ENCODE data around the gene FHOD3. TPM values are rescaled to one million over a fixed set of nuclear protein-coding genes. Genes with fewer than 3 reads are reported as not detected.

The FHOD3 gene
- total RNA-seq, 1 donor = 3.0 TPM

DNA sequence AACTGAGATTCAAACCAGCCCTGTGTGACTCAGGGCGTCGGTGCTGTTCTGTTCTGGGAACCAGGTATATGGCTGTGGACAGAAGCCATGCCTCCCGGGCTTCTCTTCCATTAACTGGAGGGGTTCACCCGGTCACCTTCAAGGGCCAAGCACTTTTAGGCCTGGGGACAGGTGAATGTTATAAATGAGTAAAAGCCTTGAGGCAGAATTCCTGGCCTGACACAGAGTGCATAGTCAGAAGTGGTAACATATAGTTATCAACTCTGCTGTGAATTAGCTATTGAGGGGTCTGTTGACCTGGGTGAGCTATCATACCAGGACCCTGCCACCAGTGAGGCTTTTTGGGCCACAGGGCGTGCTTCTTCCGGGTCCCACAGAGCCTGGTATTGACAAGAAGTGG lies 2.7 kb downstream of the FHOD3 start:
- TF ChIP-seq, protein P1, sequence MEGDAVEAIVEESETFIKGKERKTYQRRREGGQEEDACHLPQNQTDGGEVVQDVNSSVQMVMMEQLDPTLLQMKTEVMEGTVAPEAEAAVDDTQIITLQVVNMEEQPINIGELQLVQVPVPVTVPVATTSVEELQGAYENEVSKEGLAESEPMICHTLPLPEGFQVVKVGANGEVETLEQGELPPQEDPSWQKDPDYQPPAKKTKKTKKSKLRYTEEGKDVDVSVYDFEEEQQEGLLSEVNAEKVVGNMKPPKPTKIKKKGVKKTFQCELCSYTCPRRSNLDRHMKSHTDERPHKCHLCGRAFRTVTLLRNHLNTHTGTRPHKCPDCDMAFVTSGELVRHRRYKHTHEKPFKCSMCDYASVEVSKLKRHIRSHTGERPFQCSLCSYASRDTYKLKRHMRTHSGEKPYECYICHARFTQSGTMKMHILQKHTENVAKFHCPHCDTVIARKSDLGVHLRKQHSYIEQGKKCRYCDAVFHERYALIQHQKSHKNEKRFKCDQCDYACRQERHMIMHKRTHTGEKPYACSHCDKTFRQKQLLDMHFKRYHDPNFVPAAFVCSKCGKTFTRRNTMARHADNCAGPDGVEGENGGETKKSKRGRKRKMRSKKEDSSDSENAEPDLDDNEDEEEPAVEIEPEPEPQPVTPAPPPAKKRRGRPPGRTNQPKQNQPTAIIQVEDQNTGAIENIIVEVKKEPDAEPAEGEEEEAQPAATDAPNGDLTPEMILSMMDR (IDR thresholded peaks at IDR 0.05; ENCODE audit: insufficient read depth, low read length) = no peak
- no peak overlapping the region for H3K4me3 ChIP-seq (ENCODE audit: low read depth, low read length)
- no peak for DNase-seq (ENCODE audit: low read depth)

DNA sequence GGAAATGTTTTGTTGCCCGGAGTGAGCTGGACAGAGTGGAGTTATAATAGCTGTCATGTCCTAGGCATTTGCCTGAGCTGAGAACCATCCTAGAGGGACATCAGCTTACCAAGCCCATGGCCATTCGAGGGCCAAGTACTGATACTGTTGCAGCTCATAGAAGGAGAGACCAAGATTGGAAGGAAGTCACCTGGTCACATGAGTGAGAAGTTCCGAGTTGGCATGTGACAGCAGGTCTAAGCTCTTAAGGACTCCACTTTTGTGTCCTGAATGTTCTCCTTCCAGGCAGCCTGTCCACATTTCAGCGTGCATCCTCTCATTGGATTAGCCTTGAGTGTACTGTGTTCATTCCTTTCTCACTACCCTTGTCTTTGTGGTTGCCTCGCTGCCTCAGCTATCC lies 4.4 kb downstream of the FHOD3 start:
- DNase-seq (ENCODE audit: low read depth) = no peak
- TF ChIP-seq, protein P1 (IDR thresholded peaks at IDR 0.05; ENCODE audit: insufficient read depth, low read length) = no peak
- H3K4me3 ChIP-seq (ENCODE audit: low read depth, low read length) = no peak overlapping the region

GRCh38 chr18:36302676-36303075 lies 5.2 kb downstream of the FHOD3 start:
- no peak overlapping the region for H3K4me3 ChIP-seq (ENCODE audit: low read depth, low read length)
- no peak for DNase-seq (ENCODE audit: low read depth)
- TF ChIP-seq, protein P1 (IDR thresholded peaks at IDR 0.05; ENCODE audit: insufficient read depth, low read length) = no peak

DNA sequence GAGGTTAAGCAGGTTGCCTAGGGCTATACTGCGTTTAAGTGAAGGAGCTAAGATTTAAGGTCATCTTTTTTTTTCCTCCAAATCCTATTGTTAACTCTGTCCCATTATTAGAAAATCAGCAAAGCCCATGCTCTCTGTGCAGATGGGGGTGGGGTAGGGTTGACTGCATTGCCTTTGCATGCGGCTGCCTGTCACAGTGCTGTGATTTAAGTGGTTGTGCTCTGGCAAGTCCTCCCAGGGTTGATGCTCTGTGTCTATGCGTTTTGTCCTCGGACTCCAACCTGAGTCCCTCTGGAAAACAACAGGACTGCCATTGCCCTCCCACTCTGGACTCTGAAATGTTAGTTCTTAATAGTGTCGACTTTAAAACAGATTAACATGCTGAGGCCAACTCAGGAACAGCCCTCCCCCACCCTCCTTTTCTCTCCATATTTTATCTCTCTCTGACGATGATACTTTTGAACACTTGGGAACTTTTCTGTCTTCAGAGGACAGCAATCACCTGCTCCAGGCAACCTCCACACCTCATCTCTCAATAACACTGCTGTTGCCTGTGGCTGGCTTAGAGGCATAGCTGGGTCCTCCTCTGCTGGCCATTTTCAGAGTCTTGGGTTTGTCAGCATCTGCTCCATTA lies 5.8 kb downstream of the FHOD3 start:
- TF ChIP-seq, protein P1 (IDR thresholded peaks at IDR 0.05; ENCODE audit: insufficient read depth, low read length) = no peak
- DNase-seq (ENCODE audit: low read depth) = no peak
- H3K4me3 ChIP-seq (ENCODE audit: low read depth, low read length) = no peak overlapping the region

DNA sequence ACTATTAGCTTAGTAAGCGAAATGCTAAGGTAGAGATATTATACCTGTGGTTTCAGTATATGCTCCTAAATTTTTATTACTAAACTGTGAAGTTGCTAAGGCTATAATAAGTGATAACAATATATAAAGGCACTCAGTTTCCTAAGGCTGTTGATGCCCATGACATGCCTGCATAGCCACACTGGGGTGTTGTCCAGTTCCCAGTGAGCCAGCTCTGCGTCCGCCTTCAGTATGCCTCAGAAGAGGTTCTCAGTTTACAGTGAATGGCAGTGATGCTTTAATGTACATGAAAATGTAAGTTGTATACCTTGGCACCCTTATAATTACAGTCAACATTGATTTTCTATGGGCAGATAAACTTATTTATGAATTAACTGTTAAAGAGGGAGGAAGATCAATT lies 7.2 kb downstream of the FHOD3 start:
- TF ChIP-seq, protein P1 (IDR thresholded peaks at IDR 0.05; ENCODE audit: insufficient read depth, low read length) = no peak
- no peak for DNase-seq (ENCODE audit: low read depth)
- no peak overlapping the region for H3K4me3 ChIP-seq (ENCODE audit: low read depth, low read length)

GRCh38 chr18:36305375-36305774 lies 7.9 kb downstream of the FHOD3 start:
- TF ChIP-seq, protein P1 (IDR thresholded peaks at IDR 0.05; ENCODE audit: insufficient read depth, low read length) = no peak
- DNase-seq (ENCODE audit: low read depth) = no peak
- H3K4me3 ChIP-seq (ENCODE audit: low read depth, low read length) = no peak overlapping the region

- TF ChIP-seq, protein P1 (IDR thresholded peaks at IDR 0.05; ENCODE audit: insufficient read depth, low read length) = no peak
- no peak overlapping the region for H3K4me3 ChIP-seq (ENCODE audit: low read depth, low read length)
- no peak for DNase-seq (ENCODE audit: low read depth)
Measured at GRCh38 chr18:36307513-36307912, 10.0 kb downstream of the FHOD3 start.
